GM10266 (cell line): Measurements from ENCODE around the gene VWF.

ENCODE experiments used
- DNase-seq: peaks from one replicate; pipeline ENCODE4 v3.0.0; 2012; ENCODE audit errors: extremely low spot score
- CTCF ChIP-seq: IDR thresholded peaks from 2 replicates; pipeline ENCODE4 v1.5.1; 2012; ENCODE audit warnings: mild to moderate bottlenecking, low read depth; ENCODE audit not compliant: control insufficient read depth, insufficient read depth; ENCODE audit errors: missing control alignments

The VWF gene

GRCh38 chr12:6088921-6089747, 35.3 kb downstream of the VWF start:
- no peak for DNase-seq
- TF ChIP-seq CTCF: no peak

GRCh38 chr12:6086316-6086715, 38.2 kb downstream of the VWF start:
- no peak for TF ChIP-seq CTCF
- DNase-seq: no peak

GRCh38 chr12:6085841-6086240, 38.6 kb downstream of the VWF start:
- no peak for TF ChIP-seq CTCF
- DNase-seq: no peak

- TF ChIP-seq CTCF: no peak
- DNase-seq: no peak
These were observed 39.5 kb downstream of the VWF start for GRCh38 chr12:6084969-6085450.

- no peak for TF ChIP-seq CTCF
- DNase-seq: no peak
These were observed 40.1 kb downstream of the VWF start for GRCh38 chr12:6084261-6084968.

GRCh38 chr12:6083601-6084000, 40.9 kb downstream of the VWF start:
- no peak for TF ChIP-seq CTCF
- DNase-seq: no peak

- TF ChIP-seq CTCF: no peak
These were observed 41.9 kb downstream of the VWF start for GRCh38 chr12:6082613-6083012.

More at GRCh38 chr12:6082613-6083012, 41.9 kb downstream of the VWF start:
- no peak for DNase-seq
